C1 segment of cervical spinal cord (tissue), 14 donors: Measurements from ENCODE around the gene GATA3.

Source experiments
- DNase-seq, 14 donors: peaks; one replicate each; lab custom pipeline; 2025; lab: John Stamatoyannopoulos, UW

The GATA3 gene

DNA sequence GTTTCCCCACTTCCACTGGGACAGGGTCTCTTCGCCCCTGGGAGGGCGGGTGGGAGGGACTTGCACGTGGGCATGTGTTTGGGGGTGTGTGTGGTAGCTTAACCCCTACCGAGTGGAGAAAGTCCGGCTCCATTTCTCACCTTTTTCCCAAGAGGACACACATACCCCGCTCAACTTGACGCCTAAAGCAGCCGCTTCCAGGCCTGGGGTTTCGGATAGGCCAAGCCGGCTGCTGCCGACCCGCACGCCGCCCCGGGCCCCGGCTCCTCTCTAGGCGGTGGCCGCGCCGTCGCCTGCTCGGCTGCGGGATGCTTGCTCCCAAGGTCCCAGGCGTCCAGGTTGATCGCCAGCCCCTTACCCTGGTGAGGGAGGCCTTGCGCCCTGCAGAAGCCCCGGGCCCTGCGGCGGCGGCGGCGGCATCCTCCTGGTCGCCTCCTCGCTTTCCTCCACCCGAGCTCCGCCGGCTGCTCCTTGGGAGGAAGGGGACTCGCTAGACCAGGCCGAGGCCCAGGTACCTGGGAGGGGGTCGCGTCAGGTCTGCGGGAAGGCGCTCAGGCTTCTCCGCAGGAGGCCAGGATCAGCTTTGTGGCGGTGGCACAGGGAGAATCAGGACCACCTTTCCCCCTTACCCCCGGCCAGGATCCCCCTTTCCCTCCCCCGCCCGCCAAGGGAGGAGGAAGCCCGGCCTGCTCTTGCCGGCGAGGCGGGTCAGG, 3.2 kb upstream of the GATA3 start:
- no peak for DNase-seq

GRCh38 chr10:8051851-8052257, 2.6 kb upstream of the GATA3 start:
- DNase-seq: no peak

- no peak for DNase-seq
Measured at GRCh38 chr10:8052341-8052955, 2.0 kb upstream of the GATA3 start.

DNA sequence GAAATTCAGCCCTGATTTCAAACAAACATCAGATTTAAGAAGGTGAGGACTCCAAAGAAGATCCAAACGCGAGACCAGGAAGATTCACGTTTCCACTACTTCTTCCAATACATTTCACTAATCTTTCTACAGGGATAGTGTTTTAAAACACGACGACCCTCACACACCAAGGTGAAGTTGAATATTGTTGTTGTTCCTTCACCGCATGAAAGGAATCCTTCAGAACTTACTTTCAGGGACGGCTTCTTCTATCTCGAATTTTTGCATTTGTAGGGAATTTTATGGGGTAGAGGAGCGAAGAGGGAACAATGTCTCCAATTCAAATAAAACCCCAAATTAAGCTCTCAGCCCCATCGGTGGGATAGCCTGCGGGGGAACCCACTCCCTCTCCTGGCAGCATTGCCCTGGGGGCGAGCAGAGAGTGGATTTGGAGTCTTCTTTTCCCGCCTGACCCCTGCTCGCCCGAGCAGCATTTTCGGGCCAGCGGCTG, 1.5 kb upstream of the GATA3 start:
- DNase-seq: no peak

DNA sequence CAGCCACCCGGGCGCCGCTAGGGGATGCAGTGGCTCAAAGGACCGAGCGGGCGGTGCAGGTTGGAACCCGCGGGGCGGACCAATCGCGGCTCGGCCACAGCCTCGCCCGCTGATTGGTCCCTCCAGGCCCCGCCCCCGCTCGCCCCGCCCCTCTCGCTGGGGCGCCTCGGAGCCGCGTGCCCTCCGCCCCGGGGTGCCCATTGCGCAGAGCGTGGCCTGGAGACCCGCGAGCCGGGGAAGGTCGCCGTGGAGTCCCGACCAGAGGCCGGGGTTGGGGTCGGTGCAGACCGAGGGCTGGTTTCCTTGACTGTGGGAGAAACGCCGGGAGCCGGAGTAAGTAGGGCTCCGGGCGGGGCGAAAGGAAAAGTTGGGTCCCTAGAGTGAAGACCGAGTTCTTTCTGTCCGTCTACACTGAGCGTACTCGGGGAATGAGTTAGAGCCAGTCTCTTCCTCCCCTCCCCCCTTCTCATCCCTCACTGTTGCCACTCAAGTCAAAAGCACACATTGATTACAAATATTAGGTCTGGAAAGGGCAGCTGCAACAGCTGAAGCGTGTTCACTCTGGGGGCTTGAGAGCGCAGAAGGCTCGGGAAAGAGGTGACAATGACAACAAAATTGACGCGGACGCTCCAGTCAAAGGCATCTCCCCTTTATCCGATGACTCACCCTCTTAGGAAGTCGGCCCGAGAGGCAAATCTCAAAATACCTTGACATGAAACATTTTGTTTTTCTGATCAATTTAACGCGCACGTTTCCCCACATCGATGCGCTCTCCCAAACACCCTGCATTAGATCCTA, 843 bp upstream of the GATA3 start:
- DNase-seq: peak in 10 of 14 donors; percentile 7 to 72 (median 20)

DNA sequence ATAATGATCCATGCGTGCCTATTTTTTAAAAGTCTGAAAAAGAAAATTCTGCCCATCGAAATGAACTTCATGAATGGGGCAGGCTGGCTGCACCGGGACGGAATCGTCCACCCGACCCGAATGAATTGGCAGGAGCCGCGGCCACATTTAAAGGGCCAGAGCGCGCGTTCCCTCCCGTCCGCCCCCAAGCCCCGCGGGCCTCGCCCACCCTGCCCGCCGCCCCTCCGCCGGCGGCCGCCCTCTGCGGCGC, 319 bp upstream of the GATA3 start:
- DNase-seq: no peak

DNA sequence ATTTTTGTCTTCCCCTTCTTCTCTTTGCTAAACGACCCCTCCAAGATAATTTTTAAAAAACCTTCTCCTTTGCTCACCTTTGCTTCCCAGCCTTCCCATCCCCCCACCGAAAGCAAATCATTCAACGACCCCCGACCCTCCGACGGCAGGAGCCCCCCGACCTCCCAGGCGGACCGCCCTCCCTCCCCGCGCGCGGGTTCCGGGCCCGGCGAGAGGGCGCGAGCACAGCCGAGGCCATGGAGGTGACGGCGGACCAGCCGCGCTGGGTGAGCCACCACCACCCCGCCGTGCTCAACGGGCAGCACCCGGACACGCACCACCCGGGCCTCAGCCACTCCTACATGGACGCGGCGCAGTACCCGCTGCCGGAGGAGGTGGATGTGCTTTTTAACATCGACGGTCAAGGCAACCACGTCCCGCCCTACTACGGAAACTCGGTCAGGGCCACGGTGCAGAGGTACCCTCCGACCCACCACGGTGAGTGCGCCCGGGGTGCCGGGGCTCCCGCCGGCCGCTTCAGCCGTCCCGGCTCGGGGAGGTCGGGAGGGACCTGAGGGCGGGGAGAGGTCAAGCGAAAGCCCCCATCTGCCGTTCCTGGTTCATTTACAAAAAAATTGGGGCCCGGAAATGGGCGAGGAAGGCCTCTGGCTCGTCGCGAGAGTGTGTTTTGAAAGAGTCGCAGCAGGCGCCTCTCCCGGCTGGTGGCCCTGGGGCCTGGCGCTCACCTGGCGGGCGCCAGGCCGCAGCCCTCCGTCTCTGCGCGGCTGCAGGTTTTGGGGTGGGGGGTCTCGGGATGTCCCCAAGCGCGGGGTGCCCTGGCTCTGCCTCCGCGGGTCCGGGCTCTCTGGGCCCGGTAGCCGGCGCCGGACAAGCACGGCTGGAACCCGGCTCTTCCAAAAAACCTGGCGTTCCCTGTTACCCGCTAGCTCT, 1.2 kb downstream of the GATA3 start:
- DNase-seq: no peak

- no peak for DNase-seq
Measured at GRCh38 chr10:8056378-8056777, 1.9 kb downstream of the GATA3 start.

DNA sequence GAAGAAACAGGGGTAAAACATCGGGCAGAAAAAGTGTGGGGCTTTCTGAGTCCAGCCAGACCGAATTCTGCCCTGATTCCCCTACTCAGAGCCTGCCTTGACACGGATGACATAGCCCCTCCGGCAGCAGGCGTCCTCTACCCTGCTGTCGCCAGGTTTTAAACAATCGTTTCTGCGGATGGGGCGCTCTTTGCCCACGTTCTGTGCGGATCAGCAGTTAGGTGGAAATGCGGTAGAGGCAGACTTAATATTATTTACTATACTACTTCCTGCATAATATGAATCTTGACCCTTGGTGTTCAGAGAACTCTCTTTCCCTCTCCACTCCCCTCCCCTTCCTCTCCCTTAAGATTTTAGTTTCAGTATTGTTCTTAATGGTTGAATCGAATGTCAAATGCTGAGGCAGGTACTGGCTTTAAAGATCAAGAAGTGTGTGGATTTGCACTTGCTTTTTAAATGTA, 2.4 kb downstream of the GATA3 start:
- DNase-seq: no peak

GRCh38 chr10:8057636-8058273, 3.3 kb downstream of the GATA3 start:
- no peak for DNase-seq

GRCh38 chr10:8058274-8059111, 4.0 kb downstream of the GATA3 start:
- no peak for DNase-seq

DNA sequence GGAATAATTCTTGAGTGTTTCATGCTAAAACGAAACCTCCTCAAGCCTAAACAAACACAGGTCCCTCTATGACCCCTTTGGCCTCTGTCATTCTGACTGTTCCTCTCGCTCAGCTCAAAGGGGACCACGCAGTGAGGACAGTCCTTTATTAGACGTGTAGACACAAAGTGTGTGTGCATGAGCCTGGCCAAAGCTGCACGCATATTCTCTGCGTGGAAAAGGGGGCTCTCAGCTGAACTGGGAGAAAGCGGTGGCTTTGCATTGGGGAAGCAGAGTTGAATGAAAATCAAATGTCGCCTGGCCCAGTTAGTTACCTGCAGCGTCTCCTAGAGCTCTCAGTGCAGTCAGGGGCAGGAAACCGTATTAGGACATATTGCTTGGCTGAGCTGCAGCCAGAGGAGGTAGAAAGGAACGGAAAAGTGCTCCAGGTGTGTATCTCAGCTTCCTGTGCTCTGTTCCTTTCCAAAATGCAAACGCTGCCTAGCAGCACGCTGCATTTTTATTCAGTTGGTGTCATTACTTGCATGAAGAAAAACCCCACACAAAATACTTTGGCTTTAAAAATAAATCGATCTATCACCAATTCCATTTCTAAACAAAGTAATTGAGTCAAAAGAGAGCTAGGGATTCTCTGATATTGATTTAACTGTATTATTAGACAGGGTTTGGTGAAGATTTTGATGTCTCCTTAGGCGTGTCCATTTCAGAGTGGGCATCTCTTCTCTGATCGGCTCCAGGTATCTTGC, 4.9 kb downstream of the GATA3 start:
- DNase-seq: no peak

GRCh38 chr10:8060010-8060703, 5.7 kb downstream of the GATA3 start:
- DNase-seq: no peak

GRCh38 chr10:8060704-8061121, 6.2 kb downstream of the GATA3 start:
- no peak for DNase-seq

GRCh38 chr10:8061274-8062211, 7.1 kb downstream of the GATA3 start:
- no peak for DNase-seq

DNA sequence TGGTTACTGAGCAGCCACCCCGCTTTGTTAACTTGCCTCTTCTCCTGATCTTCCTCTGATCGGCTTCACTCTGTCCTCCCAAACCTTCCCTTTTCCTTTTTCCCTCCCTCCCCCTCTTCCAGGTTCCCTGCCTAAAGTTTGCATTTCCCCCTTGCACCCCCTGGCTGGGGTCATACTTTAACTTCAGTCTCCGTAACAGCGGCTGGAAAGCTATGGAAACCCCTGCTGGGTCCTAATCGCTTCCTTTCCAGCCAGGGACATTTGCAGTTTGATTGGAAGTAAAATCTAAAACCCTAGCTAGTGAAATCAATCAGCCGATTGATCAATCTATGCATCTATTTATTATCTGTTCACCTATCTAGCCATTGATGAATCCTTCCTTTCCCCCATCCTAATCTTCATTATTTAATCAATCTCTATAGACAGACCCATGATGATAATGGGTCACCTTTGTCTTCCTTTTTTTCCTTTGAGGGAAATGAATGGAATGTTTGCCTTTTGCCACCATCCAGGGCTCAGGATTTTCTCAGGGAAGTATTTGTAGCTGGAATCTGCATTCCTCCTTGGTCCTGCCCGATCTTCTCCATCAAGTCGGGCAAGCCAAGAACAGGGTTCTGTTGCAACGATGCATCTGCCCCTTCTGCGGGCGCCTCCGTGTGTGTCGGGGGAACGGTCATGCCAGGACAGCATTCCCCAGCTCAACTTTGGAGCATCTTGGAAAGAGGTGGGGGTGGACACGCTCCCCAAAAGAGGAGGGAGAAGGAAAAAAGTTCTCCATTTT, 8.8 kb downstream of the GATA3 start:
- no peak for DNase-seq

DNA sequence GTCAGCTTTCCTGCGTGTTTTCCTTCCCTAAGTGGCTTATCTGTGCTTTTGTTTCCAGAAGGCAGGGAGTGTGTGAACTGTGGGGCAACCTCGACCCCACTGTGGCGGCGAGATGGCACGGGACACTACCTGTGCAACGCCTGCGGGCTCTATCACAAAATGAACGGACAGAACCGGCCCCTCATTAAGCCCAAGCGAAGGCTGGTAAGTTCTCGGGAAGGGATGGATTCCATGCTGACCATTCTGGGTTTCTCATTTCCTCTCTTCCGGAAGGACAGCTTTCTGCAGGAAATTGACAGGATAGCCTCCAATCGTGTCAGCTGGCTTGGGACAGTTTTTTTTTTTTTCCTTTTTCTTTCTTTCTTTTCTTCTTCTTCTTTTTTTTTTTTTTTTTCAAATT, 9.4 kb downstream of the GATA3 start:
- no peak for DNase-seq
